Measurements from ENCODE around the gene MGA.

DNA sequence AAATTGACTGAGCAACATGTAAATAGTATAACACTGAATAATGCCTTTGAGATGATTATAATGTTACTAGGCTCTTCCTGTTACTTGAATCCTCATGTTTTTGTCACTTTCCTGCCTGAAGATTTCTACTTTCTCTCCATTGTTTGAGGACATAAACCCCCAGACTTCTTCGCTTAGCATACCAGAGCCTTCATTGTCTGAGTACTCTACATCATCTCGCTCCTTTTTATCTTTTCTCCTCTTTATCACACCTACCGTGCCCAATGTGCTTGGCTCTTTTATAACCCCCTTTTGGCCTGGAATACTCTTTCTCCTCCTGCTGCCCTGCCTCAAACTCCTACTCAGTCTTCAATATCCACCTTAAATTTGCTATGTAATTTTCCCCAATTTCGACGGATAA lies 30.3 kb upstream of the MGA start:
- TF ChIP-seq, protein P1, sequence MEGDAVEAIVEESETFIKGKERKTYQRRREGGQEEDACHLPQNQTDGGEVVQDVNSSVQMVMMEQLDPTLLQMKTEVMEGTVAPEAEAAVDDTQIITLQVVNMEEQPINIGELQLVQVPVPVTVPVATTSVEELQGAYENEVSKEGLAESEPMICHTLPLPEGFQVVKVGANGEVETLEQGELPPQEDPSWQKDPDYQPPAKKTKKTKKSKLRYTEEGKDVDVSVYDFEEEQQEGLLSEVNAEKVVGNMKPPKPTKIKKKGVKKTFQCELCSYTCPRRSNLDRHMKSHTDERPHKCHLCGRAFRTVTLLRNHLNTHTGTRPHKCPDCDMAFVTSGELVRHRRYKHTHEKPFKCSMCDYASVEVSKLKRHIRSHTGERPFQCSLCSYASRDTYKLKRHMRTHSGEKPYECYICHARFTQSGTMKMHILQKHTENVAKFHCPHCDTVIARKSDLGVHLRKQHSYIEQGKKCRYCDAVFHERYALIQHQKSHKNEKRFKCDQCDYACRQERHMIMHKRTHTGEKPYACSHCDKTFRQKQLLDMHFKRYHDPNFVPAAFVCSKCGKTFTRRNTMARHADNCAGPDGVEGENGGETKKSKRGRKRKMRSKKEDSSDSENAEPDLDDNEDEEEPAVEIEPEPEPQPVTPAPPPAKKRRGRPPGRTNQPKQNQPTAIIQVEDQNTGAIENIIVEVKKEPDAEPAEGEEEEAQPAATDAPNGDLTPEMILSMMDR (IDR thresholded peaks at IDR 0.05): no peak
- no peak for TF ChIP-seq POLR2AphosphoS5 (IDR thresholded peaks at IDR 0.05)
- no peak for TF ChIP-seq EP300 (IDR thresholded peaks at IDR 0.05)

Data from esophagus muscularis mucosa (tissue), 4 donors.